Fibroblast of pulmonary artery (primary cell): ENCODE data around the gene MARK1.
A peak's percentile ranks its signal among the peaks of the same experiment; 100 is the strongest.

Experiments used
- DNase-seq: peaks from one replicate; pipeline ENCODE4 v3.0.0-alpha.2; 2010; ENCODE audit warnings: low read depth
- H3K4me3 ChIP-seq: replicated peaks from 2 replicates; pipeline ENCODE4 v1.5.1; 2011; ENCODE audit warnings: low read depth, mild to moderate bottlenecking, control low read depth, low read length, moderate library complexity
- TF ChIP-seq, protein P1 (sequence below): IDR thresholded peaks from 2 replicates; pipeline ENCODE4 v1.5.1; 2011; ENCODE audit warnings: mild to moderate bottlenecking, control low read depth, low read length, inconsistent platforms; ENCODE audit errors: missing control alignments

MARK1 gene

DNA sequence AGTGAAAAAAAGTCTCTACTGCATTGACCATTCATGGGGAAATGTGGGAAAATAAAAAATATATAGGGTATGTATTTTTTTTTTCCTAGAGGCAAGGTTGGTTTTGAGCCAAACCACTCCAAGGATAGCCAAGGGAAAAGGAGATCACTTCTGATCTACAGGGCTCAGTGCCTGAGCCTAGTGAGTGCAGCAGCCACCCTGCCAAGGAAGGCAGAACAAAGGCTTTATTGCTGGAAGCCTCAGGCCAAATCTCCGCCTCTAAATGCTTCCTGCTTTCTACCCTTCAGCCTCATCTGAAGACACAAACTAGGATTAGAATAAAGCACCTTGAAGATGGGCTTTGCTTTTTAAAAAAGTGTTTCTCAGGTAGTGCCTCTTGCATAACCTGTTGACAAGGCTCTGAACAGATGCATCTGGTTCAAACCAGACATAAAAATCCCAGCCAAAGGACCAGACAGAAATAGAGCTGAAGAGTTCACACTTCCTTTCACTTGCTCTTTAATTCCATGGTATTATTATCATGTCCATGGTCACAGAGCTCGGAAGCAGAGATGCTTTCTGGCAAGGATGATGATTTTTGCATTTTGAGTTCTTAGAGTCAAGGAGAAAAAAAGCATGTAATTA is 172.7 kb downstream of the MARK1 start:
- TF ChIP-seq, protein P1, sequence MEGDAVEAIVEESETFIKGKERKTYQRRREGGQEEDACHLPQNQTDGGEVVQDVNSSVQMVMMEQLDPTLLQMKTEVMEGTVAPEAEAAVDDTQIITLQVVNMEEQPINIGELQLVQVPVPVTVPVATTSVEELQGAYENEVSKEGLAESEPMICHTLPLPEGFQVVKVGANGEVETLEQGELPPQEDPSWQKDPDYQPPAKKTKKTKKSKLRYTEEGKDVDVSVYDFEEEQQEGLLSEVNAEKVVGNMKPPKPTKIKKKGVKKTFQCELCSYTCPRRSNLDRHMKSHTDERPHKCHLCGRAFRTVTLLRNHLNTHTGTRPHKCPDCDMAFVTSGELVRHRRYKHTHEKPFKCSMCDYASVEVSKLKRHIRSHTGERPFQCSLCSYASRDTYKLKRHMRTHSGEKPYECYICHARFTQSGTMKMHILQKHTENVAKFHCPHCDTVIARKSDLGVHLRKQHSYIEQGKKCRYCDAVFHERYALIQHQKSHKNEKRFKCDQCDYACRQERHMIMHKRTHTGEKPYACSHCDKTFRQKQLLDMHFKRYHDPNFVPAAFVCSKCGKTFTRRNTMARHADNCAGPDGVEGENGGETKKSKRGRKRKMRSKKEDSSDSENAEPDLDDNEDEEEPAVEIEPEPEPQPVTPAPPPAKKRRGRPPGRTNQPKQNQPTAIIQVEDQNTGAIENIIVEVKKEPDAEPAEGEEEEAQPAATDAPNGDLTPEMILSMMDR, result no peak
- no peak overlapping the region for H3K4me3 ChIP-seq
- DNase-seq, result peak; percentile 28

DNA sequence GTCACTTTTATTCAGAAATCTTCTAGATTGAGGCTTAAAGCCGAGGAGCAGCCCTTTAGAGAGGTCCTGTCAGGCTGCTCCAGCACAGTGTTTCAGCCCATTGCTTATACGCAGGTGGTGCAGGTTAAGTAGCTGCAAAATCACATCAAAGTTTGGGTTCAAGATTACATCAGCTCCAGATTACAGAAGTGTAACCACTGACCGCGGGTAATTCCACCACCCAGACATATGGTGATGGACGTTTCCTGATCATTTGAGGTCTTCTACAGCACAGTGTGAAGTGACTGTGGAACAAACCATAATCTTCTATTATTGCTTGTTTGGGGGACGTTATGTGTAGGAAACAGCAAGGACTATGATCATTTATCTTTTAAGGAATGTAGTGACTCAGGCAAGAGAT is 174.0 kb downstream of the MARK1 start:
- no peak for DNase-seq
- TF ChIP-seq, protein P1, result no peak
- H3K4me3 ChIP-seq, result no peak overlapping the region

DNA sequence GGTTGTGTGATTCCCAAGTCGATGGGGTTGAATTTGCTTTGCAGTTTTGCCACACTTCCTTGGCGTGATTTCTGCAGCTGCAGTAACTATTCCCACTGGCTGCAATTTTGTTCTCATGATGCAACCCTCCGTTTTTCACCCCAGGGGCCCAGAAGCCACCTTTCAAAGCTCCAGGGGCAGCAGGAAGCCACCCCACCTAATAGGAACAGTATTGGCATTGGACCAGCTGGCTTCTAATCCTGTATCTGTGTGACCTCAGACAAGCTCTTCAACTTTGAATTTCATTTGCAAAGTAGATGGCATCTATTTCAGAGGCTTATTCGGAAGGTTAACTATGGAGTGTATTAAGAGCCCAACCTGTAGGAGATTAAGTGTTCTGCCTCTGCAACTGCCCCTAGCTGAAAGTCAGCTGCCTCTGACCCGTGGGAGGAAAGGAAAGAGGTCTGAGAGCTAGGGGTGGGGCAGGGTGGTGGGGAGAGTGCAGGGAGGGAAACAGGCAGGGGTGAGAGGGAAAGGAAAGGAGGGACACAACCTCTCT is 174.9 kb downstream of the MARK1 start:
- TF ChIP-seq, protein P1, result no peak
- no peak for DNase-seq
- no peak overlapping the region for H3K4me3 ChIP-seq

DNA sequence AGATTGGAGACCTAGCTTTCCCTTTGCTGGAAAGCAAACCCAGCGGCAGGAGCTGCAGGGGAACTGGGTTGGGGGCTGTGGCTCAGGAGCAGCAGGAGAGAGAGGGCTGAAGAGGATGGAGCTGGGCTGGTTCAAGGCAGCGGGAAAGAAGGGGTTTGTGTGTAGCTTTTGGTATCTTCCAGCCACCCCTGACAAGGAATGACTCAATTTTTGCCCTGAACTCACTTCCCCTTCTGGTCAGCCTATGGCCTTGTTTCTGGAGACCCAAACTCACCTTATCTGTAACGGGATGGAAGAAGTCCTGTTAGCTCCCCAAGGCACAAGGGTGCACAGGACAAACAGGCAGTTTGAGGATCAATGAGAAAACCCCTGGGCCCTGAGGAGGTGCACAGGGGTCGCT is 175.4 kb downstream of the MARK1 start:
- no peak overlapping the region for H3K4me3 ChIP-seq
- TF ChIP-seq, protein P1, result no peak
- DNase-seq, result no peak

DNA sequence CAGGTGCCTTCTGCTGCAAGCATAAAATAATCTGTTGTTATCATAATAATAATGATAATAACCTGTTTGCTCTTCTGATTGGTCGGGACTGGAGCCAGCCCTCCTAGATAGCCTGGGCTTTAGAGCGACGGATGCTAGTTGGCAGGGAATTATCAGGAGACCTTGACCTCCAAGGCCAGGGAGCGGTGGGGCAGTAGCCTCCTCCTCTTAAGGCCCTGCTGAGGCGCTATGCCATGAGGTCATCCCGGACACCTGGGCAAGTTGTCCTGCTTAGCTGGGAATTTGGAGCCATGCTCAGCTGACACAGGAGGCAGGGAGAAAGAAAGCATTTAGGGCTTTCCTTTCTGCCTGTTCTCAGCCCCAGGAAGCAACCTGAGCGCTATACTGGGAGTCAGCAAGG is 177.8 kb downstream of the MARK1 start:
- H3K4me3 ChIP-seq, result no peak overlapping the region
- TF ChIP-seq, protein P1, result no peak
- no peak for DNase-seq

DNA sequence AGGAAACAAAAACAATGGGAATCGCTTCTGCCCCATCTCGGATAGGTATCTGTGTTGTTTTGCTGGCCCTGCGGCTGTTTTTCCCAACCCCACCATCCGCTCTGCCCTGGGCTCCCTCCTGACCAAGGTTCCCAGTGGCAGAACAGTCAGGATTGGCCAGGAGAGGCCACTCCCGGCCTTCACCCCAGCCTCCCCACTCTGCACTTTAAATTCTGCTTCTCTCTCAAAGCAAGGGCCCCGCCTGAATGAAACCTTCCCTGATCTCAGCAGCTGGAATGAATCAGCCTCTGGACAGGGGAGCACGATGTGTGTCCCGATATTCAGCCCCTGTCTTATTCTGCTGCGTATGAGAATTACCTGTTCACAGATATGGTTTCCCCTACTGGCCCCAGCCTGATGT is 178.5 kb downstream of the MARK1 start:
- TF ChIP-seq, protein P1, result no peak
- no peak overlapping the region for H3K4me3 ChIP-seq
- DNase-seq, result no peak

DNA sequence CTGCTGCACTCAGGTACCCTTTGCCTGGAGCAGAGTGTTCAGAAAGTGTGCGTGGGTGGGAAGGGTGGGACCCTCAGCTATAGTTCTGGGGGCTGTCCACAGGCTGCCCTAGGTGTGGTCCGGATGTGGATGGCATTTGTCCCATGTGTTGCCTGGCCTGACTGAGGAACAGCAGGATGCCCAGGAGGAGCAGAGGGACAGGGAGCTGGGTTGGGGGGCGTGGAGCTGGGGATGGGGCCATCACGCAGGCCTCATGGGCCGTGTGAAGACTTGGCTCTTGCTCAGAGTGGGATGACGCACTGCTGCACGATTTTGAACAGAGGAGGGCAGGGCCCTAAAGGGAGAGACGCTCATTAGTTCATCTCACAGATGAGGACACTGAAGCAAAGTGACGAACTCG is 179.2 kb downstream of the MARK1 start:
- TF ChIP-seq, protein P1, result no peak
- H3K4me3 ChIP-seq, result no peak overlapping the region
- no peak for DNase-seq
